ENCODE data around the gene NDUFS7.

Gene NDUFS7

DNA sequence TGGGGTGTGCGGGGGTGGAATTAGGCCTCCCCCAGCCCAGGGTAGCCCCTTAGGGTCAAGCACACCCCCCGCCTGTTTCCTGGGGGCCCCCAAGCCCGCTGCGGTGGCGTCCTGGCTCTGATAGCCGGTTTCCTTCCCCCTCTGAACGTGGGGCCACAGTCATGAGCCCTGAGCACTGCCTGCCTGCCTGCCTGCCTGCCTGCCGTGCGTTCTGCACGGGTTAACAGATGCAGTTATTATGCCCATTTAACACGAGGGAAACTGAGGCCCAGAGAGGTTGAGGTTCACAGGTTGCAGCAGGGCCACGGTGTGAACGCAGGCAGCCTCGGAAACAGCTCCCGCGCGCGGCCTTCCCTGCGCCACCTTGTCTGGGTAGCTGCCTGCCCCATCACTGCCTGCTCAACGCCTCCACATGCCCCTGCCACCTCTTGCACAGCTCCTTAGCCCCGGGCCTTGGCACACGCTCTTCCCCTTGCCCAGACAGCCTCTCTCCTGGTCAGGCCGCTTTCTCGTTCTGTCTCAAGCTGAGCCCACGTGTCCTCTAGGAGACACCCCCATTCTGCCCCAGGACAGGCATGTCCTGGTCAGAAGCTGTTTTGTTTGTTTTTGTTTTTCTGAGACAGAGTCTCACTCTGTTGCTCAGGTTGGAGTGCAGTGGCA lies 18.8 kb downstream of the NDUFS7 start:
- Histone ChIP-seq H3K79me2 (ENCODE audit: control insufficient read depth, insufficient read depth, low read length, unreplicated experiment) (no peaks in the 10 kb centered on the region), H3K27ac (ENCODE audit: low read depth, low read length) (no peak overlapping the region), H3K36me3 (ENCODE audit: insufficient read depth, low read length) (no peaks in the 10 kb centered on the region), H3K4me3 (ENCODE audit: low read depth, low read length) (no peak overlapping the region), H2AFZ (ENCODE audit: low read length, unreplicated experiment) (no peak overlapping the region), H3K4me1 (ENCODE audit: control insufficient read depth, insufficient read depth, low read length, unreplicated experiment) (peaks cover 5% of the 10 kb centered on the region), H3K27me3 (ENCODE audit: insufficient read depth, low read length) (no peaks in the 10 kb centered on the region)

- Histone ChIP-seq H3K27me3 (ENCODE audit: insufficient read depth, low read length) (no peaks in the 10 kb centered on the region), H3K4me3 (ENCODE audit: low read depth, low read length) (peak overlapping the region; percentile 89), H3K79me2 (ENCODE audit: control insufficient read depth, insufficient read depth, low read length, unreplicated experiment) (peaks cover 42% of the 10 kb centered on the region), H3K27ac (ENCODE audit: low read depth, low read length) (peak overlapping the region; percentile 53), H3K4me1 (ENCODE audit: control insufficient read depth, insufficient read depth, low read length, unreplicated experiment) (peaks cover 28% of the 10 kb centered on the region), H3K36me3 (ENCODE audit: insufficient read depth, low read length) (no peaks in the 10 kb centered on the region), H2AFZ (ENCODE audit: low read length, unreplicated experiment) (peak overlapping the region; percentile 40)
Measured at GRCh38 chr19:1406774-1407527, 23.2 kb downstream of the NDUFS7 start.

GRCh38 chr19:1407528-1408299 lies 24.0 kb downstream of the NDUFS7 start, which contains the start of gene DAZAP1:
Gene DAZAP1, plus strand, starts transcription at chr19:1407586. Its CDS starts 188 bp downstream, at chr19:1407774.
- H3K79me2 ChIP-seq (ENCODE audit: control insufficient read depth, insufficient read depth, low read length, unreplicated experiment): peaks cover 50% of the 10 kb centered on the region
- peak within 1 kb of the TSS; percentile 40 for H2AFZ ChIP-seq (ENCODE audit: low read length, unreplicated experiment)

GRCh38 chr19:1408300-1409203 lies 24.8 kb downstream of the NDUFS7 start:
- Histone ChIP-seq H2AFZ (ENCODE audit: low read length, unreplicated experiment) (peak overlapping the region; percentile 6), H3K4me1 (ENCODE audit: control insufficient read depth, insufficient read depth, low read length, unreplicated experiment) (peaks cover 28% of the 10 kb centered on the region), H3K27ac (ENCODE audit: low read depth, low read length) (peak overlapping the region; percentile 88), H3K4me3 (ENCODE audit: low read depth, low read length) (peak overlapping the region; percentile 96), H3K27me3 (ENCODE audit: insufficient read depth, low read length) (no peaks in the 10 kb centered on the region), H3K36me3 (ENCODE audit: insufficient read depth, low read length) (no peaks in the 10 kb centered on the region), H3K79me2 (ENCODE audit: control insufficient read depth, insufficient read depth, low read length, unreplicated experiment) (peaks cover 58% of the 10 kb centered on the region)

More at GRCh38 chr19:1407528-1408299, 24.0 kb downstream of the NDUFS7 start, which contains the start of gene DAZAP1:
- H3K4me1 ChIP-seq (ENCODE audit: control insufficient read depth, insufficient read depth, low read length, unreplicated experiment): peaks cover 28% of the 10 kb centered on the region
- no peaks in the 10 kb centered on the region for H3K27me3 ChIP-seq (ENCODE audit: insufficient read depth, low read length)
- H3K27ac ChIP-seq (ENCODE audit: low read depth, low read length): peak within 1 kb of the TSS; percentile 88
- H3K36me3 ChIP-seq (ENCODE audit: insufficient read depth, low read length): no peaks in the 10 kb centered on the region
- peak within 1 kb of the TSS; percentile 96 for H3K4me3 ChIP-seq (ENCODE audit: low read depth, low read length)

DNA sequence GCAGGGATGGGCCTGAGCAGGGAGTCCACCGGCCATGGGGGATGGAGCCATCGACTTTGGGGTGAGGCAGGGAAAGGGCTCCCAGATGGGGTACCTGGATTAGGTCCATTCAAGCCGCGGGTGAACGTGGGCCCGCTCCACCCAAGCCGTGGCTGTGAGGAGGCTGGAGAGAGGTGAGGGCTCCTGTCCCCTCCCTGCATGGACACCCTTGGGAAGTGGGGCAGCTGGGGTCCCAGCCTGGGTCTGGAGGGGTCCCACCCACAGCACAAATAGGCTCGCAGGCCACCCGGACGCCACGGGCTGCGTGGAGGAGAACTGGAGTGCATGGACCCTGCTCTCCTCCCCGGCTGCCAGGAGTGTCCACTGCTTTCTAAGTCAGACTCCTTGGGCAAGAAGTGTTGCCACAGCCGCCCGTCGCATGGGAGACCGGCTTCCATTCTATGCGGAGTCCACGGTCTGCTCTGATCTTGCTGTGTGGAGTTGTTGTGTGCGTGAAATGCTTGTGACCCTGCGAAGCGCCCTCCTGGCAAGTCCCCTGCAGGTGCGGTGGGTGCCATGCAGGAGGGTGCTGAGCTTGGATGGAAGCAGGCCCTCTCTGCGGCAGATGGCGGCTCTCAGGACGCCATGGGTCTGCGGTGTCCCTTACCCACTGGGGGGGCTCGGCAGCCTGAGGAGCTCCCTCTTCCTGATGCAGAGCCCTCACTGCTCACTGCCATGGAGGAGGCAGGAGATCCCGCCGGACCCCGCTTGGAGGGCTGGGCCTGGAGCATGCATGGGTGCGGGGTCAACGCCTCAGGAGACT lies 25.7 kb downstream of the NDUFS7 start:
- Histone ChIP-seq H3K36me3 (ENCODE audit: insufficient read depth, low read length) (no peaks in the 10 kb centered on the region), H2AFZ (ENCODE audit: low read length, unreplicated experiment) (no peak overlapping the region), H3K27me3 (ENCODE audit: insufficient read depth, low read length) (no peaks in the 10 kb centered on the region), H3K79me2 (ENCODE audit: control insufficient read depth, insufficient read depth, low read length, unreplicated experiment) (peaks cover 66% of the 10 kb centered on the region), H3K4me3 (ENCODE audit: low read depth, low read length) (peak overlapping the region; percentile 96), H3K4me1 (ENCODE audit: control insufficient read depth, insufficient read depth, low read length, unreplicated experiment) (peaks cover 28% of the 10 kb centered on the region), H3K27ac (ENCODE audit: low read depth, low read length) (peak overlapping the region; percentile 88)

DNA sequence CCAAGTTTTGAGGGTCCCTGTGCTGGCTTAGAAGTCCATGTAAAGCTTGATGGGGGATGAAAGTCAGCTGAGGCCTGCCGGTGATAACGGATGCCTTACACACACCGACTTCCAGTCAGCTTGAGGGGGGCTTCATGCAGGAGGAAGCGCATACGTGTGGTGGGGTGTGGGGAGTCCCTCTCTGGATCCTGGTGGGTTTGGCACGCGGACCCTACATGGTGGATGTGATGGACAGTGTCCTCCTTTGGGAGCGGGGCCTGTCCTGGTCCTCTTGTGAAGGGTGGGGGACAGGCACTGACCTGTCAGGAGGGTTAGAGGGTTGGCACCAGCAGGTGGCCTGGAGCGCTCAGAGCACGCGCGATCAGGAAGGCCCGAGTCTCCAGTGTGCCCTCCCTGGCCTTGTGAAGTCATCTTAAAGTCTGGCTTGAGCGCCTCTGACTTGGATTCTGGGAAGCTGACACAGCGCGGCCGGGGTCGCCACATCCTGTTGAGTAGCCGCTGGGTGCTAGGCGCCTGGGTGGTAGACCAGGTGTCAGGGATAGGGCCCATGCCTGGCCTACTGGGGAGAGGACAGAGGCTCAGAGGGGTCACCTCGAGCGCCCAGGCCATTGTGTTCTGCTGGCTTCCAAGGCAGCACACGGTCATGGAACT lies 26.6 kb downstream of the NDUFS7 start:
- peaks cover 71% of the 10 kb centered on the region for H3K79me2 ChIP-seq (ENCODE audit: control insufficient read depth, insufficient read depth, low read length, unreplicated experiment)
- no peaks in the 10 kb centered on the region for H3K27me3 ChIP-seq (ENCODE audit: insufficient read depth, low read length)
- no peaks in the 10 kb centered on the region for H3K36me3 ChIP-seq (ENCODE audit: insufficient read depth, low read length)
- H2AFZ ChIP-seq (ENCODE audit: low read length, unreplicated experiment): no peak overlapping the region
- peak overlapping the region; percentile 96; the same call in 1 of the 2 replicates for H3K4me3 ChIP-seq (ENCODE audit: low read depth, low read length)
- H3K27ac ChIP-seq (ENCODE audit: low read depth, low read length): no peak overlapping the region
- H3K4me1 ChIP-seq (ENCODE audit: control insufficient read depth, insufficient read depth, low read length, unreplicated experiment): peaks cover 33% of the 10 kb centered on the region

- Histone ChIP-seq H3K36me3 (ENCODE audit: insufficient read depth, low read length) (no peaks in the 10 kb centered on the region), H3K79me2 (ENCODE audit: control insufficient read depth, insufficient read depth, low read length, unreplicated experiment) (peaks cover 74% of the 10 kb centered on the region), H2AFZ (ENCODE audit: low read length, unreplicated experiment) (no peak overlapping the region), H3K27ac (ENCODE audit: low read depth, low read length) (no peak overlapping the region), H3K4me1 (ENCODE audit: control insufficient read depth, insufficient read depth, low read length, unreplicated experiment) (peaks cover 36% of the 10 kb centered on the region), H3K27me3 (ENCODE audit: insufficient read depth, low read length) (no peaks in the 10 kb centered on the region), H3K4me3 (ENCODE audit: low read depth, low read length) (no peak overlapping the region)
Measured at GRCh38 chr19:1410789-1411188, 27.1 kb downstream of the NDUFS7 start.

- no peak overlapping the region for H3K4me3 ChIP-seq (ENCODE audit: low read depth, low read length)
- H3K27ac ChIP-seq (ENCODE audit: low read depth, low read length): no peak overlapping the region
- no peak overlapping the region for H2AFZ ChIP-seq (ENCODE audit: low read length, unreplicated experiment)
- H3K27me3 ChIP-seq (ENCODE audit: insufficient read depth, low read length): no peaks in the 10 kb centered on the region
- no peaks in the 10 kb centered on the region for H3K36me3 ChIP-seq (ENCODE audit: insufficient read depth, low read length)
- H3K4me1 ChIP-seq (ENCODE audit: control insufficient read depth, insufficient read depth, low read length, unreplicated experiment): peaks cover 43% of the 10 kb centered on the region
- peaks cover 81% of the 10 kb centered on the region for H3K79me2 ChIP-seq (ENCODE audit: control insufficient read depth, insufficient read depth, low read length, unreplicated experiment)
Measured at GRCh38 chr19:1411255-1412191, 27.8 kb downstream of the NDUFS7 start.

Data from ACC112 (cell line).